ENCODE measurements around the gene RUVBL2. TPM values are rescaled to one million over a fixed set of nuclear protein-coding genes. Genes with fewer than 3 reads are reported as not detected.

The RUVBL2 gene
- total and polyA plus RNA-seq, 2 donors (not counting 3 experiments of a cell fraction or from before 2014, with no cell fraction given) = 115 to 185 TPM

- H3K9ac ChIP-seq (replicated peaks; ENCODE audit: extremely low read depth, insufficient read depth, low read length) = no peak overlapping the region
- H3K9me1 ChIP-seq (replicated peaks; ENCODE audit: control insufficient read depth, extremely low read depth, insufficient read depth, low read length) = no peaks in the 10 kb centered on the region
- intact Hi-C loops (cut with micrococcal nuclease) = no loop called here
- no peak overlapping the region for H3K4me3 ChIP-seq (replicated peaks in 1 of 3; ENCODE audit: insufficient read depth in 1 of 3, low read depth in 1 of 3, low read length in 3 of 3)
- H3K27me3 ChIP-seq (ENCODE audit: control insufficient read depth in 2 of 2, insufficient read depth in 2 of 2, low read length in 2 of 2) = no peaks in the 10 kb centered on the region
- H3K27ac ChIP-seq (ENCODE audit: insufficient read depth, low read depth, low read length) = peak overlapping the region; percentile 21
- no peak overlapping the region for H3K4me2 ChIP-seq (ENCODE audit: insufficient read depth, low read length)
- CTCF ChIA-PET = interaction anchor here (0.9 to 1.2 kb wide), 2 partner anchors 8 to 167 kb away, joined by 3 to 5 read pairs; no protein-coding TSS in a partner anchor
- peaks cover 3 to 4% of the 10 kb centered on the region in 2 experiments for H3K36me3 ChIP-seq (ENCODE audit: control insufficient read depth in 2 of 2, extremely low read depth in 1 of 2, insufficient read depth in 2 of 2, low read length in 2 of 2)
- FAIRE-seq (no peak), DNase-seq (ENCODE audit: low read depth, low spot score) (no peak)
- peaks cover 3% of the 10 kb centered on the region for H4K20me1 ChIP-seq (replicated peaks; ENCODE audit: control insufficient read depth, extremely low read depth, insufficient read depth, low read length)
- H3K9me3 ChIP-seq (replicated peaks; ENCODE audit: control insufficient read depth, insufficient read depth, low read length) = no peaks in the 10 kb centered on the region
- dilution Hi-C loops (cut with MboI; ENCODE audit: extremely low pct_ligation_motif_present, low sequenced_read_pairs) = no loop called here
- TF ChIP-seq POLR2A (IDR thresholded peaks at IDR 0.05; ENCODE audit: low read depth, low read length) (peak; percentile 8), EZH2 (IDR thresholded peaks at IDR 0.05; ENCODE audit: borderline replicate concordance, low read depth, low read length, severe bottlenecking) (no peak)
- POLR2A ChIA-PET = interaction anchor here (1.4 kb wide), 1 partner anchor 88 kb away, joined by 8 read pairs; no protein-coding TSS in a partner anchor
- peaks cover 18% of the 10 kb centered on the region for H3K79me2 ChIP-seq (ENCODE audit: control insufficient read depth, insufficient read depth, low read length)
- H3K4me1 ChIP-seq (ENCODE audit: control insufficient read depth, extremely low read depth, insufficient read depth, low read length) = peaks cover 25% of the 10 kb centered on the region
- BruUV-seq (replicated peaks) = no TSS peak
- no peak overlapping the region for H2AFZ ChIP-seq (ENCODE audit: low read depth, low read length)
These were observed 30.9 kb upstream of the RUVBL2 start for GRCh38 chr19:48962849-48963165.

- FAIRE-seq = peak; percentile 87
- no TSS peak for BruUV-seq (replicated peaks)
- TF ChIP-seq JUN (IDR thresholded peaks at IDR 0.05; ENCODE audit: borderline replicate concordance, insufficient read depth, insufficient read length, low read depth) (peak; percentile 46), GATA2 (IDR thresholded peaks at IDR 0.05; ENCODE audit: insufficient read depth, insufficient read length, low read depth, low read length) (no peak), POLR2A (IDR thresholded peaks at IDR 0.05; ENCODE audit: low read depth, low read length) (peak; percentile 58), MYC (IDR thresholded peaks at IDR 0.05; ENCODE audit: low read depth, low read length) (no peak), POLR2AphosphoS5 (IDR thresholded peaks at IDR 0.05; ENCODE audit: insufficient read depth, low read depth, low read length) (peak; percentile 84), EZH2 (IDR thresholded peaks at IDR 0.05; ENCODE audit: borderline replicate concordance, low read depth, low read length, severe bottlenecking) (no peak), FOS (IDR thresholded peaks at IDR 0.05; ENCODE audit: borderline replicate concordance, insufficient read depth, low read length) (peak; percentile 86), MAX (IDR thresholded peaks at IDR 0.05; ENCODE audit: insufficient read depth, insufficient read length) (no peak)
- DNase-seq (ENCODE audit: low read depth, low spot score) = peak; percentile 73
- intact Hi-C loops (cut with micrococcal nuclease) (loop anchor here (2.0 kb wide), 2 partner anchors 63 to 91 kb away; partner anchors contain the start of genes NUCB1 and PPP1R15A), dilution Hi-C loops (cut with MboI; ENCODE audit: extremely low pct_ligation_motif_present, low sequenced_read_pairs) (no loop called here)
- Histone ChIP-seq H3K79me2 (ENCODE audit: control insufficient read depth, insufficient read depth, low read length) (peaks cover 16% of the 10 kb centered on the region), H3K9ac (replicated peaks; ENCODE audit: extremely low read depth, insufficient read depth, low read length) (peak overlapping the region; percentile 63), H4K20me1 (replicated peaks; ENCODE audit: control insufficient read depth, extremely low read depth, insufficient read depth, low read length) (peaks cover 3% of the 10 kb centered on the region), H3K4me3 (replicated peaks in 1 of 3; ENCODE audit: insufficient read depth in 1 of 3, low read depth in 1 of 3, low read length in 3 of 3) (no peak overlapping the region), H3K27ac (ENCODE audit: insufficient read depth, low read depth, low read length) (peak overlapping the region; percentile 97), H3K27me3 (ENCODE audit: control insufficient read depth in 2 of 2, insufficient read depth in 2 of 2, low read length in 2 of 2) (no peaks in the 10 kb centered on the region), H3K9me1 (replicated peaks; ENCODE audit: control insufficient read depth, extremely low read depth, insufficient read depth, low read length) (no peaks in the 10 kb centered on the region), H3K4me2 (ENCODE audit: insufficient read depth, low read length) (peak overlapping the region; percentile 27), H3K36me3 (ENCODE audit: control insufficient read depth in 2 of 2, extremely low read depth in 1 of 2, insufficient read depth in 2 of 2, low read length in 2 of 2) (peaks cover 3 to 4% of the 10 kb centered on the region in 2 experiments), H3K4me1 (ENCODE audit: control insufficient read depth, extremely low read depth, insufficient read depth, low read length) (peaks cover 25% of the 10 kb centered on the region), H2AFZ (ENCODE audit: low read depth, low read length) (peak overlapping the region; percentile 37), H3K9me3 (replicated peaks; ENCODE audit: control insufficient read depth, insufficient read depth, low read length) (no peaks in the 10 kb centered on the region)
- ChIA-PET POLR2A (interaction anchor here (1.1 to 1.7 kb wide), 3 partner anchors 9 to 92 kb away, joined by 4 to 9 read pairs (median 4); partner anchors contain the start of genes BAX and PPP1R15A), CTCF (interaction anchor here (0.6 to 1.0 kb wide), 3 partner anchors 11 to 128 kb away, joined by 3 read pairs; partner anchors contain the start of gene HSD17B14)
These were observed 30.1 kb upstream of the RUVBL2 start for GRCh38 chr19:48963371-48964204.
